ELF-1 (cell line): ENCODE results near the gene PRSS27.

Source experiments
- DNase-seq: peaks from one replicate; pipeline ENCODE4 v3.0.0-alpha.2; 2016; ENCODE audit warnings: low read depth, low spot score

PRSS27 gene

DNA sequence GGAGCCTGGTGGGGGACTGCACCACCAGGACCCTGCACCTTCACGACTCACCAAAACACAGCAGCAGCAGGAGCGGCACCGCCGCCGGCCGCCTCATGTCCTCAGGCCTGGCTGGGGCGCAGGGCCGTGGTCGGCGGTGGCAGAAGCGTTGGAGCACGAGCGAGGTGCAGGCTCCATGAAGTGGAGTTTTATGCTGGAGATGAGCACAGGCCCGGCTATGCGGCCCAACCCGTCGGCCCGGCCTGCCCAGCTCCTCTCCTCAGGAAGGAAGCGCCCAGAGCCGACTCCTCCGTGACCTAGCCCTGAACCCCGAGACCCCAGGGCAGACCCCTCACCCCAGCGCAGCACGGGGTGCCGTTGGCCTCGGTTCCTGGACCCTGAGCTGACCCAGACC lies at the start of gene PRSS27:
PRSS27 (minus strand) TSS at position 161 of the 394 bp plus-strand sequence; CDS start at position 97, 64 bp downstream.
- peak; percentile 38 for DNase-seq

DNA sequence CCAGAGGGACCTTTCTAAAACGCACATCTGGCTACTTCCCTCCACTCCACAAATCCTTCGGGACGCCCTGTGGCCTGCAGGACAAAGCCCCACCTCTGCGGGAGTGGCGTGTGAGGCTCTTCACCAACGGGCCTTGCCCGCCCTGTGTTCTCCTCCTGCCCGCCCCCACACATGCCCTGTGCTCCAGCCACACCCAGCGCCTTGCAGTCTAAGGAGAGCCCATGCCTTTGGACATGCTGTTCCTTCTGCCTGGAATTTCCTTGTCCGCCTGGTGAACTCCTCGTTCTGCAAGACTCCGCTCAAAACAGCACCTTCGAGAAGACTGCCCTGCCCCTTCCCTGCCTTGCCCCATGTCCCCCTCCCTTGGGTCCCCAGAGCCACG lies 49.6 kb upstream of the PRSS27 start:
- no peak for DNase-seq

DNA sequence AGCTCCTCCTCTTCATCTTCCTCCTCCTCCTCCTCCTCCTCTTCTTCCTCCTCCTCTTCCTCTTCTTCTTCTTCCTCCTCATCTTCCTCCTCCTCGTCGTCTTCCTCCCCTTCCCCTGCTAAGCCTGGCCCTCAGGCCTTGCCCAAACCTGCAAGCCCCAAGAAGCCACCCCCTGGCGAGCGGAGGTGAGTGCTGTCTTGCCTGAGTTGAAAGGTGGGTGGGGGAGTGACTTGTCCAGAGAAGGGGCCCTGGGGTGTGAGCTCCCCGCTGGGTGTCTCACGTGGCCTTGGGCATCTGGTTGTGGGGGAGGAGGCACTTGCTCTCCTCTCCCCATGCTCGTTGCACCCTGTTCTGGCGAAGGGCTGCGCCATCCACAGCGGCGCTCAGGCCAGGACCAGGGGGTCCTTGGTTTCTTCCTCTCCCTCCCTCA lies 49.1 kb upstream of the PRSS27 start:
- no peak for DNase-seq

DNA sequence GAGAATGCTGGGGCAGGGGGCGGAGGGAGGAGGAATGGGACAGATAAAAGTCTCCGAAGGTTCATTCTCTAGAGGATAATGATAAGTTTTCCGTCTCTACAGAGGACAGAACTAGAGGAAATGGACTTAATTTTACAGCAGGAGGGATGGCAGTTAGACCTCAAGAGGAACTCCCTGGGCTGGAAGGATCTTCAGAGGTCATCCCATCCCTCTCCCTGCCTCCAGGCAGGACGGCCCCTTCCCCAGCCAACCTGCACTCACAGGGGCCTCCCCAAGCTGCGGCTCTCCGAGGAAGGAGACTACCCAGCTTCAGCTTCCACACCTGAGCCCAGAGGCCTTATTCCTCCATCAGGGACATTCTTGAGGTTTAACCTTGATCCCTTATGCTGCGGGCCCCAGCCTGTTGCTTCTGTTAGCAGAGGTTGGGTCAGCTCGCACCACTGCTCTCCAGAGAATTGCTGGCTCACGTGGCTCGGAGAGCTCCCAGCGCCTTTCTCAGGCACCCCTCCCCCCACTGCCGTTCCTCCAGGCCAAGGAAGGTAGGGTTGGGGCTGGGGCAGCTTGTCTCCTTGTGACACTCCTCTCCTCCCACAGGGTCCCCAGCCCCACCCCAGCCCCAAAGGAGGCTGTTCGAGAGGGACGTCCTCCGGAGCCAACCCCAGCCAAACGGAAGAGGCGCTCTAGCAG lies 48.5 kb upstream of the PRSS27 start:
- DNase-seq, result no peak

DNA sequence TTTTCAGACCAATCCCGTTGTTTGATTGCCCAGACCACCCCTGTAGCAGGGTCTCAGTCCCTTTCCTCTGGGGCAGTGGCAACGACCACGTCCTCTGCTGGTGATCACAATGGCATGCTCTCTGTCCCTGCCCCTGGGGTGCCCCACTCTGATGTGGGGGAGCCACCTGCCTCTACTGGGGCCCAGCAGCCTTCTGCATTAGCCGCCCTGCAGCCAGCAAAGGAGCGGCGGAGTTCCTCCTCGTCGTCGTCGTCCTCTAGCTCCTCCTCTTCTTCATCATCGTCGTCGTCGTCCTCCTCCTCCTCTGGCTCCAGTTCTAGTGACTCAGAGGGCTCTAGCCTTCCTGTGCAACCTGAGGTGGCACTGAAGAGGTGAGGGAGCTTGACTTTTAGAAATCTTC lies 47.9 kb upstream of the PRSS27 start:
- no peak for DNase-seq

DNA sequence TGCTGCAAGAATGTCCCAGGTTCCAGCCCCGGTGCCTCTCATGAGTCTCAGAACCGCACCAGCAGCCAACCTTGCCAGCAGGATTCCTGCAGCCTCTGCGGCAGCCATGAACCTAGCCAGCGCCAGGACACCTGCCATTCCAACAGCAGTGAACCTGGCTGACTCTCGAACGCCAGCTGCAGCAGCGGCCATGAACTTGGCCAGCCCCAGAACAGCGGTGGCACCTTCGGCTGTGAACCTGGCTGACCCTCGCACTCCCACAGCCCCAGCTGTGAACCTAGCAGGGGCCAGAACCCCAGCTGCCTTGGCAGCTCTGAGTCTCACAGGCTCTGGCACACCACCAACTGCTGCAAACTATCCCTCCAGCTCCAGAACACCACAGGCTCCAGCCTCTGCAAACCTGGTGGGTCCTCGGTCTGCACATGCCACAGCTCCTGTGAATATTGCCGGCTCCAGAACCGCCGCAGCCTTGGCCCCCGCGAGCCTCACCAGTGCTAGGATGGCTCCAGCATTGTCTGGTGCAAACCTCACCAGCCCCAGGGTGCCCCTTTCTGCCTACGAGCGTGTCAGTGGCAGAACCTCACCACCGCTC lies 47.2 kb upstream of the PRSS27 start:
- DNase-seq, result no peak

DNA sequence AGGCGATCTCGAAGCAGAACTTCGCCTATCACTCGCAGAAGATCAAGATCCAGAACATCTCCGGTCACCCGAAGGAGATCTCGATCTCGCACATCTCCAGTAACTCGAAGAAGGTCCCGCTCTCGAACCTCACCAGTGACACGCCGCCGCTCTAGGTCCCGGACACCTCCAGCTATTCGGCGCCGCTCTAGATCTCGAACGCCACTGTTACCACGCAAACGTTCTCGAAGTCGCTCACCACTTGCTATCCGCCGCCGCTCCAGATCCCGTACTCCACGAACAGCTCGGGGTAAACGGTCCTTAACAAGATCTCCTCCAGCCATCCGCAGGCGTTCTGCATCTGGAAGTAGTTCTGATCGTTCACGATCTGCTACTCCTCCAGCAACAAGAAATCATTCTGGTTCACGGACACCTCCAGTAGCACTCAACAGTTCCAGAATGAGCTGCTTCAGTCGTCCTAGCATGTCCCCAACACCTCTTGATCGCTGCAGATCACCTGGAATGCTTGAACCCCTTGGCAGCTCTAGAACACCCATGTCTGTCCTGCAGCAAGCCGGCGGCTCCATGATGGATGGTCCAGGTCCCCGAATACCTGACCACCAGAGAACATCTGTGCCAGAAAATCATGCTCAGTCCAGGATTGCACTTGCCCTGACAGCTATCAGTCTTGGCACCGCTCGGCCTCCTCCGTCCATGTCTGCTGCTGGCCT lies 46.6 kb upstream of the PRSS27 start:
- DNase-seq, result no peak

DNA sequence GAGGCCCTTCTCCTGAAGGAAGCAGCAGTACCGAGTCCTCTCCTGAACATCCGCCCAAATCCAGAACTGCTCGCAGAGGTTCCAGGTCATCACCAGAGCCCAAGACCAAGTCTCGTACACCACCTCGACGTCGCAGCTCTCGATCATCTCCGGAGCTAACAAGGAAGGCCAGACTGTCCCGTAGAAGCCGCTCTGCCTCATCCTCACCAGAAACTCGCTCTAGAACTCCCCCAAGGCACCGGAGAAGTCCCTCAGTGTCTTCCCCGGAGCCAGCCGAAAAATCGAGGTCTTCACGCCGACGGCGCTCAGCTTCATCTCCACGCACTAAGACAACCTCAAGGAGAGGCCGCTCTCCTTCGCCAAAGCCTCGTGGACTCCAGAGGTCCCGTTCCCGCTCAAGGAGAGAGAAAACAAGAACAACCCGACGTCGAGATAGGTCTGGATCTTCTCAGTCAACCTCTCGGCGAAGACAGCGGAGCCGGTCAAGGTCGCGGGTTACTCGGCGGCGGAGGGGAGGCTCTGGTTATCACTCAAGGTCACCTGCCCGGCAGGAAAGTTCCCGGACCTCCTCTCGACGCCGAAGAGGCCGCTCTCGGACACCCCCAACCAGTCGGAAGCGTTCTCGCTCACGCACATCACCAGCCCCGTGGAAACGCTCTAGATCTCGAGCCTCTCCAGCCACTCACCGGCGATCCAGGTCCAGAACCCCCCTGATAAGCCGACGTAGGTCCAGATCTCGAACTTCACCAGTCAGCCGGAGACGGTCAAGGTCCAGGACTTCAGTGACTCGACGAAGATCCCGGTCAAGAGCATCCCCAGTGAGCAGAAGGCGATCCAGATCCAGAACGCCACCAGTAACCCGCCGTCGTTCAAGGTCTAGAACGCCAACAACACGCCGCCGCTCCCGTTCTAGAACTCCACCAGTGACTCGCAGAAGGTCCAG lies 45.7 kb upstream of the PRSS27 start:
- DNase-seq, result no peak

DNA sequence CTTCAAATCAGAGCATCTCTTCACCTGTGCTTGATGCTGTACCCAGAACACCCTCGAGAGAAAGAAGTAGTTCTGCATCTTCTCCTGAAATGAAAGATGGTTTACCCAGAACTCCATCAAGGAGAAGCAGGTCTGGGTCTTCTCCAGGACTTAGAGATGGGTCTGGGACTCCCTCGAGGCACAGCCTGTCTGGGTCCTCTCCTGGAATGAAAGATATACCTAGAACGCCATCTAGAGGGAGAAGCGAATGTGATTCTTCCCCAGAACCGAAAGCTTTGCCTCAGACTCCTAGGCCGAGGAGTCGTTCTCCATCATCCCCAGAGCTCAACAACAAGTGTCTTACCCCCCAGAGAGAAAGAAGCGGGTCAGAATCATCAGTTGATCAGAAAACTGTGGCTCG lies 44.7 kb upstream of the PRSS27 start:
- DNase-seq, result no peak

DNA sequence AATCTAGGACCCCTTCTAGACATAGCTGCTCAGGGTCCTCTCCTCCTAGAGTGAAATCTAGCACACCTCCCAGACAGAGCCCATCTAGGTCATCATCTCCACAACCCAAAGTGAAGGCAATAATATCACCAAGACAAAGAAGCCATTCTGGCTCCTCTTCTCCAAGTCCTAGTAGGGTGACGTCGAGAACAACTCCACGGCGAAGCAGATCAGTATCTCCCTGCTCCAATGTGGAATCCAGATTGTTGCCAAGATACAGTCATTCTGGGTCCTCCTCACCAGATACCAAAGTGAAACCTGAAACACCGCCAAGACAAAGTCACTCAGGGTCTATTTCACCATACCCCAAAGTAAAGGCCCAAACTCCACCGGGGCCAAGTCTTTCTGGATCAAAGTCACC lies 43.1 kb upstream of the PRSS27 start:
- DNase-seq, result no peak

DNA sequence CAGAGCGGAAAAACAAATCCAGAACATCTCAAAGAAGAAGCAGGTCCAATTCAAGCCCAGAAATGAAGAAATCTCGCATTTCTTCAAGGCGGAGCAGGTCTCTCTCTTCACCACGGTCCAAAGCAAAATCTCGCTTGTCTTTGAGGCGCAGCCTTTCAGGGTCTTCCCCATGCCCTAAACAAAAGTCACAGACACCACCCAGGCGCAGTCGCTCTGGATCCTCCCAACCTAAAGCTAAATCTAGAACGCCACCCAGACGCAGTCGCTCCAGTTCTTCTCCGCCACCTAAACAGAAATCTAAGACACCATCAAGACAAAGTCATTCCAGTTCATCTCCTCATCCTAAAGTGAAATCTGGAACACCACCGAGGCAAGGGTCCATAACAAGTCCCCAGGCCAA lies 42.7 kb upstream of the PRSS27 start:
- no peak for DNase-seq

DNA sequence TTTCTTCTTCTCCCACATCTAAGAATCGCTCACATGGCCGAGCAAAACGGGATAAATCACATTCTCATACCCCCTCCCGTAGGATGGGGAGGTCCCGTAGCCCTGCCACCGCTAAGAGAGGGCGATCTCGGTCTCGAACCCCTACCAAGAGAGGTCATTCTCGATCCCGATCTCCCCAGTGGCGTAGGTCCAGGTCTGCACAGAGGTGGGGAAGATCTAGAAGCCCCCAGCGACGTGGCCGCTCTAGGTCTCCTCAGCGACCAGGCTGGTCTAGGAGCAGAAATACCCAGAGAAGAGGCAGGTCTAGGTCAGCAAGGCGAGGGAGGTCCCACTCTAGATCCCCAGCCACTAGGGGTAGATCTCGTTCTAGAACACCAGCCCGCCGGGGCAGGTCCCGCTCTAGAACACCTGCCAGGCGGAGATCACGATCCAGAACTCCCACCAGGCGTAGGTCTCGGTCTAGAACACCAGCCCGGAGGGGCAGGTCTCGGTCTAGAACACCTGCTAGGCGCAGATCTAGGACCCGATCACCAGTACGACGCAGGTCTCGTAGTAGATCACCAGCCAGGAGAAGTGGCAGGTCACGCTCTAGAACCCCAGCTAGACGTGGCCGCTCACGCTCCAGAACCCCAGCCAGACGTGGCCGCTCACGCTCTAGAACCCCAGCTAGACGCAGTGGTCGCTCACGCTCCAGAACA lies 42.0 kb upstream of the PRSS27 start:
- no peak for DNase-seq

DNA sequence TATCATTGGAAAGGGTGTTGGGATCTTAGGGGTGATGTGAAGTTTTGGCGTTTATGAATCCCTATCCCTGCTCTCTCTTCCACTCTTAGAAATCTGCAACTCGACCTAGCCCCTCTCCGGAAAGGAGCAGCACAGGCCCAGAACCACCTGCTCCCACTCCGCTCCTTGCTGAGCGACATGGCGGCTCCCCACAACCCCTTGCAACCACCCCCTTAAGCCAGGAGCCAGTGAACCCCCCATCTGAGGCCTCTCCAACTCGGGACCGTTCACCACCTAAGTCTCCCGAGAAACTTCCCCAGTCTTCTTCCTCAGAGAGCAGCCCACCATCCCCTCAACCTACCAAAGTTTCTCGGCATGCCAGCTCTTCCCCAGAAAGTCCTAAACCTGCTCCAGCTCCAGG lies 41.4 kb upstream of the PRSS27 start:
- no peak for DNase-seq

DNA sequence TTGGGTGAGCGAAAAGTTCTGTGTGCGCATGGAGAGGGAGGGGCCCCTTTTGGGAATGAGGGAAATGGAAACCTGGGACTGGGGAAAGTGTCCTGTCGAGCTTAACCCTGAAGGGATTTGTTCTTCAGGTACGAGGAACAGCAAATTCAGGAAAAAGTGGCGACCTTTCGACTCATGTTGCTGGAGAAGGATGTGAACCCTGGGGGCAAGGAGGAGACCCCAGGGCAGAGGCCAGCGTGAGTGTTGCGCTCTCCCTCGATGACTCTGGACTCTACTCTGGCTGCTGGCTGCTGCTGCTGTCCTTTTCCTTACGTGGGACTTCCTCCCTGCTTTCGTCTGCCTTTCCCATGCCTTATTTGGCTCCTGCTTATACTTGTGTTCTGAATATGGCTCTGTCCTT lies 37.3 kb upstream of the PRSS27 start:
- DNase-seq, result no peak

DNA sequence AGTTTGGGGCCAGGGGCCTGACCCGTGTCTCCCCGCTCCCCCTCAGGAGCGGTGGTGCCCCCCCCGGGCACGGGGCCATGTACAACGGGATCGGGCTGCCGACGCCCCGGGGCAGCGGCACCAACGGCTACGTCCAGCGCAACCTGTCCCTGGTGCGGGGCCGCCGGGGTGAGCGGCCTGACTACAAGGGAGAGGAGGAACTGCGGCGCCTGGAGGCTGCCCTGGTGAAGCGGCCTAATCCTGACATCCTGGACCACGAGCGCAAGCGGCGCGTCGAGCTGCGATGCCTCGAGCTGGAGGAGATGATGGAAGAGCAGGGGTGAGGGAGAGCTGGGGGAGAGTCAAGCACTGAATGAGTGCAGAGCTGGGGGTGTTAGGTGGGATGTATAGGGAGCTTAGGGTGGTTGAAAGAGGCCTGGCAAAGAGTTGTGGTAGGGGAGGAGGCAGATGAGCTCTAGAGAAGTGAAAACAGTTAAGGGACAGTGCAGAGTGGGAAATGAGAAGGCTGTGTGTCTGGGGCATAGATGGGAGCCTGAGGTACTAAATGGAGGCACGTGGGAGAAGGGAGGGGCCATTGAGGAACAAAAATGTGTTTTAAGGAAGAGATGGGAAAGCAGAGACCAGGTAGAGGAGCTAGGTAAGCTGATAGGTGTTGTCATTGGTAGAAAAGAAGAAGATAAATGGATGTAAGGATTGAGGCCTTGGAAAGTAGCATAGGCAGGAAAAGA lies 36.4 kb upstream of the PRSS27 start:
- no peak for DNase-seq

DNA sequence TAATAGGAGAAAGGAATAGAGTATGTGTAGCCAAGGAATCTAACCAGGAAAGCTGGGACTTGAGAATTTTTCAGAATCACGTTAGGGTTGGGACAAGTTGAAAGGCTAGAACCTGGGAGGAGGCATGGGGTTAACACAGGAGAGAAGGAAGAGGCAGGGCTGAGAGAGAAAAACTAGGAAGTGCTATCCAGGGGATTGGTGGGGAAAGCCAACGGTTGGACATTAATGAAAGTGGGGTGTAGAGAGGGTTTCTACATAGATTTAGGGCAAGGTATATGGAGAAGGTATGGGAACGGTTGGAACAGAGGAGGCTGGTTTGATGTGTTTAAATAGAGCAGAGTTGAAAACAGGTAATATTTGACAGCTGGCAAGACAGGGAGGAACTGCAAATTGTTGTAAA lies 35.1 kb upstream of the PRSS27 start:
- DNase-seq, result no peak

DNA sequence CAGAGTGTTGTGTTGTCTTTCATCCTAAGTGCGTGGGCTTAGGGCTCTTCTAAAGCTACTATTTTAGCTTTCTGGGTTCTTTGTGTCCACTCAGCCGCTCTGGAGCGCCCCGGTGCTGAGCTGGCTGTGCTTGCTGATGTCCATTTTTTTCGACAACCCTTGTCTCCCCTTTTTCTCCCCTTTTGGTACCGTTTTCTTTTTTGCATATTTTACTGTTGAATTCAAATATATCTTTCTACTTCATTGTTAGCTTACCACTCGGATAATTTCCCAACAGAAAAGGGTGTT lies 33.7 kb upstream of the PRSS27 start:
- no peak for DNase-seq

DNA sequence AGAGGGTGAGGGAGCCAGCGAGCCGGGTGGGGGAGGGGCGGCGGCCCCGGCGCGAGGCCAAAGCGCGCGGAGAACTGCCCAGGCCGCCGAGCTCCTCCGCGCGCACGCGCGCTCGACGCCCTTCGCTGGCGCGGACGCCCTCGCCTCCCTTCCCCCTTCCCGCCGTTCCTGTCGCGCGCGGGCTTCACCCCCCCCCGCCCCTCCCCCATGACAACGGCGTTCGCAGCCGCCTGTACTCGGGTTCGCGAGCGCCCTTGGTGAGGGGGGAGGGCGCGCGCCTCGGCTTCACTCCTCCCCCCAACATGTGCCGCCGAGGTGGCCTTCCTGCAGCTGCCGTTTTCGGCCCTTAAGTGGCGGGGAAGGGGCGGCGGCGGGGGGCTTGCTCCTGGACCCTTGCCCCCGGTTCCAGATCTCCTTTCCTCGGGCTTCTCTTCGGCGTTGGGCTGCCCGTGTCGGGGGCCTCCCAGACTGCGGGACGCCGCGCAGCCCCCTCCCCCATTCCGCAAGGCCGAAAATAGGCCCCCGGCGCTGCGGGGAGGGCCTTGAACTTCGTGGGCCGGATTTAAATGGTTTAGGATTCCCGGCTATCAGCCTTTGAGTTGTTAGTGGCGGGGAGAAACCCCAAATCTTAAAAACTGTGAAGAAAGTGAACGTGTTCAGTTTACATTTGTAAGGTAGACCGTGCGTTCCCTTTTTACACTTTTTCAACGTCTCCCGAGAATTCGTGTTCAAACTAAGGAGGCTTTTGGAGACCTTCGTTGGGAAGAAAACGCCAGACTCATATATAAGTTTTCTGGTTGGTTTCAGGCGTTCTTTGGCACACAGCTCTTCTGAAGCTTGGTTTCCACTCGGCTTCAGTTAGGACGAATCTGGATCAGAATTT lies 33.1 kb upstream of the PRSS27 start:
- DNase-seq, result peak; percentile 57

DNA sequence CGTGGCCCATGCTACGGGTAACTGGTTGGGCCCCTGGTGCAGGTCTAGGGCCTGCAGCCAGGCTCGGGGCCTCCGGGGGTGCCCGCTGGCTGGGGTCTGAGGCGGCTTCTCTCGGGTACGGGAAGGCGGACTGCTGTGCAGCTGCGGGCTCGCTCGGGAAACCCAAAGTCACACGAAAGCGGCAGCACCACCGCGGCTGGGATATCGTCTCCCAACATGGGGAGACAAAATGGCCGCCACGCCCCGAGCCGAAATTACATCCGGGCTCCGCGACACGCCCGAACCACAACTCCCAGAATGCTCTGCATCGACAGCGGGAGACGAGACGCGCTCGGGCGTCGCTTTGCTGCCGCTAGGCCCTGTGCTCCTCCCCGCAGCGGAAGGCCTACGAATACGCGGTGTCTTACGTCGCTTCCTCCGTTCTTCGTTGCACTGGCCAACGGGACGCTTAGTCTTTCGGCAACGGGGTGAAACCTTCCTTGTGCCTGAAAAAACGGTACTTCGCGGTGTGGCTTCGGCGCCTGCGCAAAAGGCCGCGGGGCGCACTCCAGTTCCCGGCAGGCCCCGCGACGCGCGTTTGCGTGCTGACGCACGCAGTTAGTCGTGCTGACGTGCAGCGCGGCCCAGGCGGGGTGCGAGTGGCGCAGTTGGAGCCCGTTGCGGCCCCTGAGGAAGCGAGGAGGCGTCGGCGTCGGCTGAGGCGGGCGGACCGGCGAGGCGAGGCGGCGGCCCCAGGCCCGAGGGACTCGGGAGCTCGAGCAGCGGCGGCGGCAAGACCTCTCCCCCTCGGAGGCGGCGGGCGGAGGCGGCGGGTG lies 32.2 kb upstream of the PRSS27 start, which contains the start of gene SRRM2:
SRRM2 (plus strand) TSS at position 604 of the 815 bp plus-strand sequence. CDS start 3,727 bp downstream, outside the sequence.
- DNase-seq, result peak; percentile 98
